Spleen (tissue), 7 donors: ENCODE measurements around the gene ZC2HC1C.

Experiments used
- POLR2A ChIP-seq, 3 donors: fragments of 450-650 bp; IDR thresholded peaks; one replicate each; pipeline ENCODE4 v1.5.1; 2017; ENCODE audit warnings: antibody characterized with exemption in 3 of 3, mild to moderate bottlenecking in 1 of 3
- POLR2AphosphoS5 ChIP-seq, 3 donors: sonication (generic); formaldehyde crosslinking; IDR thresholded peaks; one replicate each; pipeline ENCODE4 v1.5.1; 2017; ENCODE audit warnings: antibody characterized with exemption in 3 of 3
- TF ChIP-seq, protein P1 (sequence below), 11 experiments: fragments of 200-600 bp in 7 of 11; fragments of 450-650 bp in 4 of 11; sonication (generic) in 4 of 11; IDR thresholded peaks in 8 of 11; conservative IDR thresholded peaks in 3 of 11; 1 replicate in 7 of 11; 2 replicates in 4 of 11; pipeline versions ENCODE4 v1.4.0 to v1.8.0; 2016 to 2021; ENCODE audit warnings: antibody characterized with exemption in 11 of 11, inconsistent platforms in 4 of 11, mild to moderate bottlenecking in 1 of 11
- donor health status: DM: no; HTN: no; CAD: no; lungs with moderate emphysema.
- donor health status: DM: no; HTN: no; CAD: no.
- donor health status: DM: no; HTN: no; CAD: no.

DNA sequence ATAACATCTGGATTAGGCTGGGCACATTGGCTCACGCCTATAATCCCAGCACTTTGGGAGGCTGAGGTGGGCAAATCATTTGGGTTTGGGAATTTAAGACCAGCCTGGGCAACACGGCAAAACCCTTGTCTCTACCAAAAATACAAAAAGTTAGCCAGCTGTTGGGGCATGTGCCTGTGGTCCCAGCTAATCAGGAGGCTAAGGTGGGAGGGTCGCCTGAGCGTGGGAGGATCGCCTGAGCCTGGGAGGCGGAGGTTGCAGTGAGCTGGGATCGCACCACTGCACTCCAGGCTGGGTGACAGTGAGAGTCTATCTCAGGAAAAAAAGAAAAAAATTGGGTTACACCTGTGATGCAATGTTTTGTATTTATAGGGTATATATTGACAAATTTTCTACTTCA, 52.1 kb downstream of the ZC2HC1C start:
- TF ChIP-seq POLR2A (IDR thresholded peaks at IDR 0.05) (no peak), POLR2AphosphoS5 (IDR thresholded peaks at IDR 0.05) (no peak)
- TF ChIP-seq, protein P1, sequence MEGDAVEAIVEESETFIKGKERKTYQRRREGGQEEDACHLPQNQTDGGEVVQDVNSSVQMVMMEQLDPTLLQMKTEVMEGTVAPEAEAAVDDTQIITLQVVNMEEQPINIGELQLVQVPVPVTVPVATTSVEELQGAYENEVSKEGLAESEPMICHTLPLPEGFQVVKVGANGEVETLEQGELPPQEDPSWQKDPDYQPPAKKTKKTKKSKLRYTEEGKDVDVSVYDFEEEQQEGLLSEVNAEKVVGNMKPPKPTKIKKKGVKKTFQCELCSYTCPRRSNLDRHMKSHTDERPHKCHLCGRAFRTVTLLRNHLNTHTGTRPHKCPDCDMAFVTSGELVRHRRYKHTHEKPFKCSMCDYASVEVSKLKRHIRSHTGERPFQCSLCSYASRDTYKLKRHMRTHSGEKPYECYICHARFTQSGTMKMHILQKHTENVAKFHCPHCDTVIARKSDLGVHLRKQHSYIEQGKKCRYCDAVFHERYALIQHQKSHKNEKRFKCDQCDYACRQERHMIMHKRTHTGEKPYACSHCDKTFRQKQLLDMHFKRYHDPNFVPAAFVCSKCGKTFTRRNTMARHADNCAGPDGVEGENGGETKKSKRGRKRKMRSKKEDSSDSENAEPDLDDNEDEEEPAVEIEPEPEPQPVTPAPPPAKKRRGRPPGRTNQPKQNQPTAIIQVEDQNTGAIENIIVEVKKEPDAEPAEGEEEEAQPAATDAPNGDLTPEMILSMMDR (IDR thresholded peaks at IDR 0.05 in 8 of 11, conservative IDR thresholded peaks at IDR 0.05 in 3 of 11): no peak
